ENCODE results near the gene GM2A.

GRCh38 chr5:151212406-151212798, 40.6 kb upstream of the GM2A start:
- TF ChIP-seq CTCF (conservative IDR thresholded peaks at IDR 0.05; ENCODE audit: low read depth, low read length), result no peak
- no peak for TF ChIP-seq EZH2phosphoT487 (IDR thresholded peaks at IDR 0.05; ENCODE audit: borderline replicate concordance, low read length)
- TF ChIP-seq EZH2 (IDR thresholded peaks at IDR 0.05; ENCODE audit: low read length, unreplicated experiment), result no peak
